ENCODE data around the gene AGO4.

GRCh38 chr1:35887508-35887907 lies 79.7 kb downstream of the AGO4 start:
- TF ChIP-seq, protein P1, sequence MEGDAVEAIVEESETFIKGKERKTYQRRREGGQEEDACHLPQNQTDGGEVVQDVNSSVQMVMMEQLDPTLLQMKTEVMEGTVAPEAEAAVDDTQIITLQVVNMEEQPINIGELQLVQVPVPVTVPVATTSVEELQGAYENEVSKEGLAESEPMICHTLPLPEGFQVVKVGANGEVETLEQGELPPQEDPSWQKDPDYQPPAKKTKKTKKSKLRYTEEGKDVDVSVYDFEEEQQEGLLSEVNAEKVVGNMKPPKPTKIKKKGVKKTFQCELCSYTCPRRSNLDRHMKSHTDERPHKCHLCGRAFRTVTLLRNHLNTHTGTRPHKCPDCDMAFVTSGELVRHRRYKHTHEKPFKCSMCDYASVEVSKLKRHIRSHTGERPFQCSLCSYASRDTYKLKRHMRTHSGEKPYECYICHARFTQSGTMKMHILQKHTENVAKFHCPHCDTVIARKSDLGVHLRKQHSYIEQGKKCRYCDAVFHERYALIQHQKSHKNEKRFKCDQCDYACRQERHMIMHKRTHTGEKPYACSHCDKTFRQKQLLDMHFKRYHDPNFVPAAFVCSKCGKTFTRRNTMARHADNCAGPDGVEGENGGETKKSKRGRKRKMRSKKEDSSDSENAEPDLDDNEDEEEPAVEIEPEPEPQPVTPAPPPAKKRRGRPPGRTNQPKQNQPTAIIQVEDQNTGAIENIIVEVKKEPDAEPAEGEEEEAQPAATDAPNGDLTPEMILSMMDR (IDR thresholded peaks at IDR 0.05): no peak
- TF ChIP-seq POLR2A (IDR thresholded peaks at IDR 0.05): no peak

Data from uterus (tissue), 2 donors.